Jurkat, Clone E6-1 (cell line): Measurements from ENCODE around the gene CATSPER4.
A peak's percentile ranks its signal among the peaks of the same experiment; 100 is the strongest.

Experiments used
- DNase-seq: peaks from one replicate; pipeline ENCODE4 v3.0.0-alpha.2; 2011; ENCODE audit warnings: low read depth, low spot score
- H3K4me3 ChIP-seq: 2 replicates; pipeline ENCODE4 v1.5.1; 2011; ENCODE audit warnings: mild to moderate bottlenecking, low read length, control low read depth, moderate library complexity

Gene CATSPER4

GRCh38 chr1:26164036-26164860 is 26.2 kb upstream of the CATSPER4 start:
- DNase-seq, result no peak

GRCh38 chr1:26164861-26165842 is 25.2 kb upstream of the CATSPER4 start:
- H3K4me3 ChIP-seq, result no peak overlapping the region

More at GRCh38 chr1:26164036-26164860, 26.2 kb upstream of the CATSPER4 start:
- H3K4me3 ChIP-seq, result peak overlapping the region; percentile 38

GRCh38 chr1:26166719-26167281 is 23.6 kb upstream of the CATSPER4 start:
- H3K4me3 ChIP-seq, result no peak overlapping the region
- DNase-seq, result peak; percentile 67

More at GRCh38 chr1:26164861-26165842, 25.2 kb upstream of the CATSPER4 start:
- no peak for DNase-seq

DNA sequence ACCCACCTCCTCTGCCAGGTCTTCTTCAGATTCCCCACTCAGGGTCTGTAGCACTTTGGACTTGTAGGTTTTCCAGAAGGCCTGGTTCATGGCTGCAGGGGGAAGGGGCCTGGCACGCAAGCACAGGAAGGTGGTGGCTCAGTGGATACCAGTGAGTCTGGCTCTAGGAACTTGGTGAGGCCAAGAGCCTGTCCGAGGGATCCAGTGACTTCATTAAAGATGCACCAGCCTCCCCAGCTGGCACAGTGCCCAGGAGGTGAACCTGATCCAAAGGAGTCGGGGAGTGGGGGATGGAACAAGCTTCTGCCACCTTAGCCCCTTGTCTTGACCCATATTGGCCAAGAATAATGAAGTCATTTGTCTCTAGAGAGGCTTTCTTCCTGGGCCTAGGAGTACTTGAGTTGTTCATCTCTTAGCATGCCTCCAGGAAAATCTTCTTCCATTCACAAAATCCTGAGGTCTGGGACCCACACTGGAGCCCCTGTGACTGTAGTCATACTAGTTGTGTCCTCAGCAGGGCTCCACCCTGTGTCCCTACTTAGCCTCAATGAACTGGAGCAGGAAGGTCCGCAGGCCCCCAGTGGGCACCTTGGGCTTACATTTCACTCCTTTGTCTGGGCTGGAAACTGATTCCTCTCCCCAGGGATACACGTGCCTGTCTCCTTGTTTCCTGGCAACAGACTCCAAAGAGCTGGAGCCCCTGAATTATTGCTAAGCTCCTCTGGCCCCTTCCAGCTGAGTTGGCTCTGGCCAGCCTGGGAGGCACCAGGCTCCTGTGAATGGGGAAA is 21.8 kb upstream of the CATSPER4 start, which contains the start of gene C1orf232:
TSS of gene C1orf232 (minus strand) at position 554 of the 788 bp plus-strand sequence. CDS start at position 90, 464 bp downstream.
- peak within 1 kb of the TSS; percentile 84 for H3K4me3 ChIP-seq
- no peak for DNase-seq

DNA sequence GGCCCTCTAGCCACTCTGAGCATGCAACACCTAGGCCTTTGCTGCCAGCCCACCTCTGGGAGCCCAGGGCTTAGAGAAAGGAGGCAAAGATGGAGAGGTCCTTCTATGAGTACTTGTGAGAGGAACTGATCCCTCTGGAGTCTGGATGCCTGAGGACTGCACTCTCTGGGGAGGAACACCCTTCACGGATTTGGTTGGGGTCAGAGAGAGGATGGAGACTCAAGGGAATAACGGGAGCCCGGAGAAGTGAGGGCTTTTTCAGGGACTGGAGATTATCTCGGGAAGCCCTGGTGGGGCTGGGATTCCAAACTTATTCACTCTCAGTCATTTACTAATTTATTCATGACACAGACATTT is 21.2 kb upstream of the CATSPER4 start:
- peak overlapping the region; percentile 84 for H3K4me3 ChIP-seq
- DNase-seq, result no peak

DNA sequence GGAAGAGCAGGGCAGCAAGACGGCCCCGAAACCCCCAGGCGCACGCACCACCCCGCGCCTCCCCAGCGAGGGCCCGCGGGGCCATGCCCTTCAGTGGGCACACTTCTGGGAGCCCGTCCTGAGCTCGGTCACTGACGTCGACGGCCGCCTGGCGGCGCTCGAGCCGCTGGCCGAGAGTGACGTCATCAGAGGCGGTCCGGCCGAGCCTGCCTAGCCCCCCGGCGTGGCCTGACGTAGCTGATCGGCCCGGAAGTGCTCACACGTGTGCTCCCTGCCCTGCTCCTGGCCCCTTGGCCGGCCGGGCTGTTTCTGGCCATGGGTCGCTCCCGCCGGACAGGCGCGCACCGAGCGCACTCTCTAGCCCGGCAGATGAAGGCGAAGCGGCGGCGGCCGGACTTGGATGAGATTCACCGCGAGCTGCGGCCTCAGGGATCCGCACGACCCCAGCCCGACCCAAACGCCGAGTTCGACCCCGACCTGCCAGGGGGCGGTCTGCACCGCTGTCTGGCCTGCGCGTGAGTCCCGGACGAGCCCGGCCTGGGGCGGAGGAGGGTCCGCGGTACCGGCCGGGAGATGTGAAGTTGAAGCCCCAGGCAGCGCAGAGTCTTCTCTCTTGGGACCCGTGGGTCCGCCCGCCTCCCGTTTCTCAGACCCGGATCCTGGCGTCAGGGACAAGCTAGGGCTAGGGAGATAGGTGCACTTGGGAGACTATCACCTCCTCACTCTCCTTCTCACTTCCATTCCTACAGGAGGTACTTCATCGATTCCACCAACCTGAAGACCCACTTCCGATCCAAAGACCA is 20.5 kb upstream of the CATSPER4 start, which contains the start of gene ZNF593:
TSS of gene ZNF593 (plus strand) at position 240 of the 803 bp plus-strand sequence. CDS start at position 316, 76 bp downstream.
- peak; percentile 76 for DNase-seq
- H3K4me3 ChIP-seq, result peak within 1 kb of the TSS; percentile 84

GRCh38 chr1:26170472-26170821 is 20.0 kb upstream of the CATSPER4 start:
- H3K4me3 ChIP-seq, result peak overlapping the region; percentile 84
- DNase-seq, result no peak

- no peak for DNase-seq
- peak within 1 kb of the TSS; percentile 84 for H3K4me3 ChIP-seq
These were observed 19.0 kb upstream of the CATSPER4 start, which contains the start of gene ZNF593OS for GRCh38 chr1:26171084-26172072. Gene ZNF593OS, minus strand, starts transcription at chr1:26171832. Its CDS starts 171 bp downstream, at chr1:26171661.

GRCh38 chr1:26175346-26175745 is 15.1 kb upstream of the CATSPER4 start:
- no peak overlapping the region for H3K4me3 ChIP-seq
- DNase-seq, result no peak

GRCh38 chr1:26177182-26177684 is 13.2 kb upstream of the CATSPER4 start, which contains the start of gene CNKSR1:
Gene CNKSR1, plus strand, starts transcription at chr1:26177491. Its CDS starts 57 bp downstream, at chr1:26177548.
- DNase-seq, result no peak
- no peak within 1 kb of the TSS for H3K4me3 ChIP-seq

DNA sequence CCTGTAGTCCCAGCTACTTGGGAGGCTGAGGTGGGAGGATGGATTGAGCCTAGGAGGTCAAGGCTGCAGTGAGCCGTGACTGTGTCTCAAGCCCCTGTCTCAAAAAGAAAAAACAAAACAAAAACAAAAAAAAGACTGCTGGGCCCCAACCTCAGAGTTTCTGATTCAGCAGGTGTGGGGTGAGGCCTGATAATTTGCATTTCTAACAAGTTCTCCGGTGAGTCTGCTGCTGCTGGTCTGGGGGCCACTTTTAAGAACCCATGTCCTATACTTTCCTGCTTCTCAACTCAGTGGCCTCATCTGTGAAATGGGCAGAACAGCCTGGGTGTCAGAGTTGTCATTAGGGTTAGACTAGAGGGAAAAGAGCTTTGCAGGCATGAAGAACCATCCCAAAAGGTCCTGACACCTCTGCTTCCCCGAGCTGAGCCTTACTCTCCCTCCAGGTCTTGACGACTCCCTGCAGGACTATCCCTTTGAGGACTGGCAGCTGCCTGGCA is 10.3 kb upstream of the CATSPER4 start:
- H3K4me3 ChIP-seq, result no peak overlapping the region
- no peak for DNase-seq

- H3K4me3 ChIP-seq, result no peak overlapping the region
- no peak for DNase-seq
These were observed 8.6 kb upstream of the CATSPER4 start for GRCh38 chr1:26181586-26182382.

DNA sequence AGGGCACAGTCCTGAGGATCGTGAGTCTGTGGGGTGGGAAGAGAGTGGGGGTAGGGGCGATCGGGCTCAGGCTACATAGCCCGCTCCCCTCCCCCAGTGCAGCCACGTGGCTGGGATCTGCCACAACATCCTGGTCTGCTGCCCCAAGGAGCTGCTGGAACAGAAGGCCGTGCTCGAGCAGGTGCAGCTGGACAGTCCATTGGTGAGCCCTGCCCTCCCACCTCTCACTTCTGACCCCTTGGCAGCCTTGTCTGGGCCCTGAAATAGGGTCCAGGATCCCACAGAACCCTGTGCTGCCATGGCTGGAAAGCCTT is 8.1 kb upstream of the CATSPER4 start:
- DNase-seq, result no peak

GRCh38 chr1:26184086-26184485 is 6.3 kb upstream of the CATSPER4 start:
- H3K4me3 ChIP-seq, result no peak overlapping the region
- DNase-seq, result no peak

More for the DNA sequence above, 8.1 kb upstream of the CATSPER4 start:
- H3K4me3 ChIP-seq, result no peak overlapping the region

- H3K4me3 ChIP-seq, result no peak overlapping the region
These were observed 5.5 kb upstream of the CATSPER4 start for GRCh38 chr1:26184883-26185282.

More at GRCh38 chr1:26184883-26185282, 5.5 kb upstream of the CATSPER4 start:
- DNase-seq, result no peak
